ENCODE measurements around the gene ARFGAP1.

The ARFGAP1 gene

GRCh38 chr20:63261060-63261794, 11.4 kb upstream of the ARFGAP1 start:
- no peak for DNase-seq

GRCh38 chr20:63261795-63262528, 10.7 kb upstream of the ARFGAP1 start:
- no peak for DNase-seq

- DNase-seq = no peak
Observed at GRCh38 chr20:63262836-63263235, 9.8 kb upstream of the ARFGAP1 start.

- no peak for DNase-seq
Observed at GRCh38 chr20:63264000-63264399, 8.6 kb upstream of the ARFGAP1 start.

GRCh38 chr20:63264519-63264918, 8.1 kb upstream of the ARFGAP1 start:
- no peak for DNase-seq

GRCh38 chr20:63265891-63266515, 6.6 kb upstream of the ARFGAP1 start:
- DNase-seq = no peak

GRCh38 chr20:63267691-63268090, 4.9 kb upstream of the ARFGAP1 start:
- DNase-seq = no peak

- no peak for DNase-seq
Observed at GRCh38 chr20:63268256-63268655, 4.4 kb upstream of the ARFGAP1 start.

GRCh38 chr20:63268671-63269439, 3.8 kb upstream of the ARFGAP1 start:
- DNase-seq = no peak

GRCh38 chr20:63269724-63270123, 2.9 kb upstream of the ARFGAP1 start:
- DNase-seq = no peak

- DNase-seq = no peak
Observed at GRCh38 chr20:63270606-63271325, 1.8 kb upstream of the ARFGAP1 start.

GRCh38 chr20:63273059-63273579, 506 bp downstream of the ARFGAP1 start:
- no peak for DNase-seq

- DNase-seq = no peak
Observed at GRCh38 chr20:63273635-63274380, 1.2 kb downstream of the ARFGAP1 start.

GRCh38 chr20:63274381-63275228, 2.0 kb downstream of the ARFGAP1 start:
- no peak for DNase-seq

- no peak for DNase-seq
Observed at GRCh38 chr20:63275825-63276224, 3.2 kb downstream of the ARFGAP1 start.

- DNase-seq = no peak
Observed at GRCh38 chr20:63276956-63277355, 4.3 kb downstream of the ARFGAP1 start.

- DNase-seq = no peak
Observed at GRCh38 chr20:63277466-63278272, 5.1 kb downstream of the ARFGAP1 start.

- no peak for DNase-seq
Observed at GRCh38 chr20:63278661-63279060, 6.0 kb downstream of the ARFGAP1 start.

- DNase-seq = no peak
Observed at GRCh38 chr20:63279931-63280330, 7.3 kb downstream of the ARFGAP1 start.

- no peak for DNase-seq
Observed at GRCh38 chr20:63280371-63280770, 7.8 kb downstream of the ARFGAP1 start.
